K562 (cell line): Measurements from ENCODE around the gene S100A6. TPM values are rescaled to one million over a fixed set of nuclear protein-coding genes. Genes with fewer than 3 reads are reported as not detected.

Source experiments
- CBFA2T2 ChIP-seq: fragments of 450-650 bp; conservative IDR thresholded peaks from 2 replicates; pipeline ENCODE4 v1.6.1; 2017; ENCODE audit warnings: mild to moderate bottlenecking
- HDAC2 ChIP-seq: fragments of 450-650 bp; IDR thresholded peaks from 2 replicates; pipeline ENCODE4 v1.6.1; 2016; ENCODE audit warnings: mild to moderate bottlenecking
- MTA3 ChIP-seq: fragments of 450-650 bp; formaldehyde crosslinking; IDR thresholded peaks from 2 replicates; pipeline ENCODE4 v1.6.1; 2017; ENCODE audit warnings: mild to moderate bottlenecking, borderline replicate concordance
- NFIC ChIP-seq: fragments of 450-650 bp; IDR thresholded peaks from 2 replicates; pipeline ENCODE4 v1.6.1; 2017; ENCODE audit warnings: mild to moderate bottlenecking, inconsistent platforms
- PML ChIP-seq: IDR thresholded peaks from 2 replicates; pipeline ENCODE4 v1.6.1; 2012; ENCODE audit warnings: low read length, inconsistent platforms
- SIN3A ChIP-seq, 2 experiments: fragments of 150-350 bp in 1 of 2; IDR thresholded peaks; 2 replicates each; pipeline ENCODE4 v1.6.1; 2011 to 2016; ENCODE audit warnings: borderline replicate concordance in 2 of 2, low read depth in 2 of 2, low read length in 2 of 2, mild to moderate bottlenecking in 2 of 2, moderate library complexity in 2 of 2; ENCODE audit not compliant: control insufficient read depth in 1 of 2
- SNIP1 ChIP-seq: fragments of 450-650 bp; IDR thresholded peaks from 2 replicates; pipeline ENCODE4 v1.7.1; 2017; ENCODE audit warnings: low read depth, mild to moderate bottlenecking
- SPI1 ChIP-seq: IDR thresholded peaks from 2 replicates; pipeline ENCODE4 v1.6.1; 2011; ENCODE audit warnings: low read depth, low read length, control low read depth, borderline replicate concordance
- ZNF23 ChIP-seq: fragments of 250-450 bp; sonication (Bioruptor Pico); IDR thresholded peaks from 2 replicates; pipeline ENCODE4 v1.4.0; 2020; ENCODE audit warnings: mild to moderate bottlenecking
- ZNF766 ChIP-seq: fragments of 200-800 bp; sonication (Bioruptor generic); conservative IDR thresholded peaks from 2 replicates; pipeline ENCODE4 v1.6.1; 2016; ENCODE audit warnings: missing genetic modification characterization, missing compliant biosample characterization
- polyA plus RNA-seq, 8 experiments: library from polyadenylated mRNA; depleted of rRNA in 4 of 8; stranded (reverse) in 5 of 8; unstranded in 3 of 8; fragments of >200 nt; fragmentation: Nextera tagmentation in 2 of 8; fragmentation: Illumina TruSeq in 1 of 8; extraction: Ambion mirVana in 2 of 8; extraction: Trizol in 1 of 8; gene quantifications; 2 replicates each; pipeline versions ENCODE4 v1.2.1 to v1.2.3, GENCODE V29; 2011 to 2014; ENCODE audit warnings: inconsistent platforms in 1 of 8, missing spikeins in 1 of 8
- total RNA-seq, 7 experiments: library from RNA; depleted of rRNA in 6 of 7; stranded (reverse); fragments of >200 nt in 6 of 7; fragmentation: Illumina TruSeq in 2 of 7; extraction: Trizol in 2 of 7; gene quantifications; 2 replicates each; pipeline versions ENCODE4 v1.2.1 to v1.2.3, GENCODE V29; 2011 to 2021; ENCODE audit warnings: low replicate concordance in 1 of 7
- TF ChIP-seq, protein P1 (sequence below): sonication (generic); formaldehyde crosslinking; IDR thresholded peaks from 2 replicates; pipeline ENCODE4 v1.8.0; 2022; ENCODE audit warnings: missing genetic modification reagents, mild to moderate bottlenecking, moderate library complexity, borderline replicate concordance
- TF ChIP-seq, protein P2 (sequence below), 2 experiments: fragments of 450-650 bp in 1 of 2; sonication (generic) in 1 of 2; formaldehyde crosslinking in 1 of 2; IDR thresholded peaks in 1 of 2; conservative IDR thresholded peaks in 1 of 2; 2 replicates each; pipeline versions ENCODE4 v1.6.1 to v1.8.1; 2016 to 2023; ENCODE audit warnings: mild to moderate bottlenecking in 2 of 2, moderate library complexity in 2 of 2, inconsistent platforms in 1 of 2, missing genetic modification reagents in 1 of 2
- TF ChIP-seq, protein P3 (sequence below): fragments of 250-450 bp; sonication (Bioruptor Pico); IDR thresholded peaks from 2 replicates; pipeline ENCODE4 v1.5.0; 2021; ENCODE audit warnings: mild to moderate bottlenecking, moderate library complexity
- TF ChIP-seq, protein P4 (sequence below): sonication (generic); formaldehyde crosslinking; IDR thresholded peaks from 2 replicates; pipeline ENCODE4 v1.8.0; 2023; ENCODE audit warnings: missing genetic modification reagents, mild to moderate bottlenecking, borderline replicate concordance
- TF ChIP-seq, protein P5 (sequence below): fragments of 250-450 bp; sonication (Bioruptor Pico); IDR thresholded peaks from 2 replicates; pipeline ENCODE4 v1.8.0; 2022; ENCODE audit warnings: moderate library complexity, mild to moderate bottlenecking, inconsistent platforms

The S100A6 gene
- total and polyA plus RNA-seq, 9 of the 15 experiments (the other 6 are each of a cell fraction or from before 2014, with no cell fraction given), result 9.8 to 66.5 (median 23.2) TPM

DNA sequence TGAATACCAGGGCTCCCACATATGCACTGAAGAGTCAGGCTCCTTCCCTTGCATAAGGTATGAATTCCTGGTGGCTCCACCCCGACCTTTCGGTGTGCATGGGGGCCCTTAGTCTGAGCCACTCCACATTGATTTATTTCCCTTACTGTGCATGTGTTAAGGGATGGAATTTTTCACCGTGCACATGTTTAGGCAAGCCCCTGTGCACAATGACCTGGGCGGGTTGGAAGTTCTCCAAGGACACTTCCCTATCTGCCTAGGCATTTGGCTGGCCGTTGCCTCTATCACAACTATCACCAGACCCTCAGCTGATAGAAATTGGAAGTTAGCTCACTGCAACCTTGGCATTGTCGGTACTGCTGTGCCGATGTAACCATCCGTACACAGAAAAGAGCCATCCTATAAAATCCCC, 9.7 kb downstream of the S100A6 start (continued):
- TF ChIP-seq SIN3A (IDR thresholded peaks at IDR 0.05; ENCODE audit: borderline replicate concordance in 2 of 2, control insufficient read depth in 1 of 2, low read depth in 2 of 2, low read length in 2 of 2), result no peak
- TF ChIP-seq ZNF766, result peak; percentile 49; the same call in 1 of the 2 replicates
- no peak for TF ChIP-seq MTA3
- TF ChIP-seq ZNF23 (CRISPR knock-in tag), result 0 out of 2 replicates have a peak, but pooled peaks have one; percentile 30
- TF ChIP-seq, protein P1, sequence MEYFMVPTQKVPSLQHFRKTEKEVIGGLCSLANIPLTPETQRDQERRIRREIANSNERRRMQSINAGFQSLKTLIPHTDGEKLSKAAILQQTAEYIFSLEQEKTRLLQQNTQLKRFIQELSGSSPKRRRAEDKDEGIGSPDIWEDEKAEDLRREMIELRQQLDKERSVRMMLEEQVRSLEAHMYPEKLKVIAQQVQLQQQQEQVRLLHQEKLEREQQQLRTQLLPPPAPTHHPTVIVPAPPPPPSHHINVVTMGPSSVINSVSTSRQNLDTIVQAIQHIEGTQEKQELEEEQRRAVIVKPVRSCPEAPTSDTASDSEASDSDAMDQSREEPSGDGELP (CRISPR knock-in tag), result peak; percentile 49
- TF ChIP-seq HDAC2, result no peak
- TF ChIP-seq, protein P2, sequence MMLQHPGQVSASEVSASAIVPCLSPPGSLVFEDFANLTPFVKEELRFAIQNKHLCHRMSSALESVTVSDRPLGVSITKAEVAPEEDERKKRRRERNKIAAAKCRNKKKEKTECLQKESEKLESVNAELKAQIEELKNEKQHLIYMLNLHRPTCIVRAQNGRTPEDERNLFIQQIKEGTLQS (IDR thresholded peaks at IDR 0.05), result no peak
- TF ChIP-seq, protein P2 (CRISPR knock-in tag; conservative IDR thresholded peaks at IDR 0.05), result no peak
- peak; percentile 73 for TF ChIP-seq NFIC
- TF ChIP-seq, protein P3, sequence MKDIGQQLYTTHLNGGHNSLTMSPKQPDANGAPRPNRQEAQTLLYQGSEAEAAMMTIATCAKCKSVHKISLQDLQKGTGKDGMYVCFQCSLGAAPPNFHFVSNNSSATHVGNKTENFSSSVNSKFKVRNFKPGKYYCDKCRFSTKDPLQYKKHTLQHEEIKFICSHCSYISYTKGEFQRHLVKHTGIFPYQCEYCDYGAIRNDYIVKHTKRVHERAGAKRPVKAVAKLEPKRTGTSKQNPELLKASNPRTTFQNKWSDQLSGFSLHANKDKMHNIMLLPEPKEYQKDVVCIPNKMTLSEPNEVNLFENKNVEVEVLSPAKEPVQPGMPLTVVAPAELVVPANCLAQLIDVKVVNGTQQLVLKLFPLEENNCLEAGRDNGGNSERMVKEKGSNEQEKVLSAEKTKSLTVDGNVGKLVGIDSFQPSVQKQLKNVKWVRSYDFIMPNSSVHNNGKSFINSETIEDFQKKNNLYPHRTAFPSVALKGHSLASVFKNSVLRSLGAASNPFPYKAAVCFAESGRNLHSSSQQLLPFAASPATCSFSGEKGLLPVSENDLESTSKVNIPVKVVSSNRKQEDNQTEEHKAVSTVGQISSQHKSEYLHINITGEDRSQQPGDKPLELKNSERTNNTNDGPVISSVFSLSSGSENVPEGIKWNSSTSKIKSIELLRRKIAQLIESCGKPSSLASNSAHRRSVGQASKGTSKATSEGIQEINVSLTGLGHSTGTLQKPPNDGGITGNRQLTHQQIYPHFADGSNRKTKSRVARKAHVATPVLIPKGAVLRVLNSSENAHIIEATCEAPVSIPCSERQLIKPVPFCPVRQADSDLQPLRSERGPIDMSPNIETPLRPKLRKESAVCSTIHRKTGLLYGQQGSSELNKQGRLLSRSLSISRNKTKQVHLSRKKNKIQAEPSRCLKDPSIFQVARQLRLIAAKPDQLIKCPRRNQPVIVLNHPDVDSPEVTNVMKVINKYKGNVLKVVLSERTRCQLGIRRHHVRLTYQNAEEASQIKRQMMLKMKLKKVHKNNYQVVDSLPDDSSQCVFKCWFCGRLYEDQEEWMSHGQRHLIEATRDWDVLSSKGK (CRISPR knock-in tag), result no peak
- TF ChIP-seq, protein P4, sequence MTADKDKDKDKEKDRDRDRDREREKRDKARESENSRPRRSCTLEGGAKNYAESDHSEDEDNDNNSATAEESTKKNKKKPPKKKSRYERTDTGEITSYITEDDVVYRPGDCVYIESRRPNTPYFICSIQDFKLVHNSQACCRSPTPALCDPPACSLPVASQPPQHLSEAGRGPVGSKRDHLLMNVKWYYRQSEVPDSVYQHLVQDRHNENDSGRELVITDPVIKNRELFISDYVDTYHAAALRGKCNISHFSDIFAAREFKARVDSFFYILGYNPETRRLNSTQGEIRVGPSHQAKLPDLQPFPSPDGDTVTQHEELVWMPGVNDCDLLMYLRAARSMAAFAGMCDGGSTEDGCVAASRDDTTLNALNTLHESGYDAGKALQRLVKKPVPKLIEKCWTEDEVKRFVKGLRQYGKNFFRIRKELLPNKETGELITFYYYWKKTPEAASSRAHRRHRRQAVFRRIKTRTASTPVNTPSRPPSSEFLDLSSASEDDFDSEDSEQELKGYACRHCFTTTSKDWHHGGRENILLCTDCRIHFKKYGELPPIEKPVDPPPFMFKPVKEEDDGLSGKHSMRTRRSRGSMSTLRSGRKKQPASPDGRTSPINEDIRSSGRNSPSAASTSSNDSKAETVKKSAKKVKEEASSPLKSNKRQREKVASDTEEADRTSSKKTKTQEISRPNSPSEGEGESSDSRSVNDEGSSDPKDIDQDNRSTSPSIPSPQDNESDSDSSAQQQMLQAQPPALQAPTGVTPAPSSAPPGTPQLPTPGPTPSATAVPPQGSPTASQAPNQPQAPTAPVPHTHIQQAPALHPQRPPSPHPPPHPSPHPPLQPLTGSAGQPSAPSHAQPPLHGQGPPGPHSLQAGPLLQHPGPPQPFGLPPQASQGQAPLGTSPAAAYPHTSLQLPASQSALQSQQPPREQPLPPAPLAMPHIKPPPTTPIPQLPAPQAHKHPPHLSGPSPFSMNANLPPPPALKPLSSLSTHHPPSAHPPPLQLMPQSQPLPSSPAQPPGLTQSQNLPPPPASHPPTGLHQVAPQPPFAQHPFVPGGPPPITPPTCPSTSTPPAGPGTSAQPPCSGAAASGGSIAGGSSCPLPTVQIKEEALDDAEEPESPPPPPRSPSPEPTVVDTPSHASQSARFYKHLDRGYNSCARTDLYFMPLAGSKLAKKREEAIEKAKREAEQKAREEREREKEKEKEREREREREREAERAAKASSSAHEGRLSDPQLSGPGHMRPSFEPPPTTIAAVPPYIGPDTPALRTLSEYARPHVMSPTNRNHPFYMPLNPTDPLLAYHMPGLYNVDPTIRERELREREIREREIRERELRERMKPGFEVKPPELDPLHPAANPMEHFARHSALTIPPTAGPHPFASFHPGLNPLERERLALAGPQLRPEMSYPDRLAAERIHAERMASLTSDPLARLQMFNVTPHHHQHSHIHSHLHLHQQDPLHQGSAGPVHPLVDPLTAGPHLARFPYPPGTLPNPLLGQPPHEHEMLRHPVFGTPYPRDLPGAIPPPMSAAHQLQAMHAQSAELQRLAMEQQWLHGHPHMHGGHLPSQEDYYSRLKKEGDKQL (CRISPR knock-in tag), result 0 out of 2 replicates have a peak, but pooled peaks have one; percentile 35
- peak; percentile 61; the same call in 1 of the 2 replicates for TF ChIP-seq SPI1
- TF ChIP-seq CBFA2T2, result peak; percentile 37; the same call in 1 of the 2 replicates
- no peak for TF ChIP-seq PML
- TF ChIP-seq SNIP1, result no peak
- TF ChIP-seq, protein P5, sequence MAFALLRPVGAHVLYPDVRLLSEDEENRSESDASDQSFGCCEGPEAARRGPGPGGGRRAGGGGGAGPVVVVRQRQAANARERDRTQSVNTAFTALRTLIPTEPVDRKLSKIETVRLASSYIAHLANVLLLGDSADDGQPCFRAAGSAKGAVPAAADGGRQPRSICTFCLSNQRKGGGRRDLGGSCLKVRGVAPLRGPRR (CRISPR knock-in tag), result no peak
